Myocyte (in vitro differentiated cells): ENCODE data around the gene PDE4D. TPM values are rescaled to one million over a fixed set of nuclear protein-coding genes. Genes with fewer than 3 reads are reported as not detected.
A peak's percentile ranks its signal among the peaks of the same experiment; 100 is the strongest.
"Not testable (repeated sequence)": the region's sequence is repeated elsewhere in the genome, so short reads cannot be mapped to it uniquely, and the experiment has no call there.

ENCODE experiments used
- DNase-seq: peaks from one replicate; pipeline ENCODE4 v3.0.0-alpha.2; 2012; ENCODE audit warnings: low read depth
- total RNA-seq: library from RNA; depleted of rRNA; stranded (reverse); fragments of >200 nt; gene quantifications from 2 replicates; pipeline ENCODE4 v1.2.3, GENCODE V29; 2014

Gene PDE4D
- total RNA-seq, 1 donor from 2014 or later = 26.8 TPM

DNA sequence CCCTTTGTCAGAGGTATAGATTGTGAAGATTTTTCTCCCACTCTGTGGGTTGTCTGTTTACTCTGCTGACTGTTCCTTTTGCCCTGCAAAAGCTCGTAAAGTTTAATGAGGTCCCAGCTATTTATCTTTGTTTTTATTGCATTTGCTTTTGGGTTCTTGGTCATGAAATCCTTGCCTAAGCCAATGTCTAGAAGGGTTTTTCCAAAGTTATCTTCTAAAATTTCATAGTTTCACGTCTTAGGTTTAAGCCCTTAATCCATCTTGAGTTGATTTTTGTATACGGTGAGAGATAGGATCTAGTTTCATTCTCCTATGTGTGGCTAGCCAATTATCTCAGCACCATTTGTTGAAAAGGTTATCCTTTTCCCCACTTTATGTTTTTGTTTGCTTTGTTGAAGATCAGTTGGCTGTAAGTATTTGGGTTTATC lies 590.2 kb downstream of the PDE4D start:
- DNase-seq = not testable (repeated sequence)

DNA sequence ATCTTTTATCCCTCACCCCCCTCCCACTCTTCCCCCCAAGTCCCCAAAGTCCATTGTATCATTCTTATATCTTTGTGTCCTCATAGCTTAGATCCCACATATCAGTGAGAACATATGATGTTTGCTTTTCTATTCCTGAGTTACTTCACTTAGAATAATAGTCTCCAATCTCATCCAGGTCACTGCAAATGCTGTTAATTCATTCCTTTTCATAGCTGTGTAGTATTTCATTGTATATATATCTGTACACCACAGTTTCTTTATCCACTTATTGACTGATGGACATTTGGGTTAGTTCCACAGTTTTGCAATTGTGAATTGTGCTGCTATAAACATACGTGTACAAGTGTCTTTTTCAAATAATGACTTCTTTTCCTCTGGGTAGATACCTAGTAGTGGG lies 591.0 kb downstream of the PDE4D start:
- not testable (repeated sequence) for DNase-seq

DNA sequence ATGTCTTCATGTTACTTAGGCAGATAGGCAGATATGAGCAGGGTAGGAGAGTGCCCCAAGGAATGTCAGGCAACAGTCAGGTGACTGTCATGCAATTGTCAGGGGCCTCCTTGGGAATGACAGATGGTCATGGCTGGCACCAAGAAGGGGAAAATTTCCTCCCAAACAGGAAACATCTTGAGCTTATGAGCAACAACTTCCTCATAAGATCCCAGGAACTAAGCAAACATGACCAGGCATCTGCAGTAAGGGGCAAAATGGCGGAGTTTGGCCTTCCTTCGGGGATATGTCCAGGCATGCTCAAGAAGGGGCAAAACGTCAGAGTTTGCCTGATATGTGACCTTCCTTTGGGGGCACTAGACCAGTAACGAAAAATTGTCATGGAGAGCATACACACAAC lies 591.8 kb downstream of the PDE4D start:
- DNase-seq = peak; percentile 46

DNA sequence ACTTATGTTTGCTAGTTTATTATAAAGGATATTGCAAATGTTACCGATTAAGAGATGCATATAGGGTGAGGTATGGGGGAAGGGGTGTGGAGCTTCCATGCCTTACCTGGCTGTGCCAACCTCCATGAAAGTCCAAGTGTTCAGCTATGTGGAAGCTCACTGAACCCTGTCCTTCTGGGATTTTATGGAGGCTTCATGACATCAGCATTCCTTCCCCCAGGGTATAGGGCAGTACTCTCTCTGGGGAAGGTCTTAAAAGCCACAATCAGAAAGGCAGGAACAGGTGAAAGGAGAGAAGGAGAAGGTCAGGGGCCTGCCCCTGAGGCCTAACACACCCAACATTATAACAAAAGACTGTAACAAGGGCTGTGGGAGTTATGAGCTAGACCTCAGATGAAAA lies 592.6 kb downstream of the PDE4D start:
- DNase-seq = peak; percentile 82

DNA sequence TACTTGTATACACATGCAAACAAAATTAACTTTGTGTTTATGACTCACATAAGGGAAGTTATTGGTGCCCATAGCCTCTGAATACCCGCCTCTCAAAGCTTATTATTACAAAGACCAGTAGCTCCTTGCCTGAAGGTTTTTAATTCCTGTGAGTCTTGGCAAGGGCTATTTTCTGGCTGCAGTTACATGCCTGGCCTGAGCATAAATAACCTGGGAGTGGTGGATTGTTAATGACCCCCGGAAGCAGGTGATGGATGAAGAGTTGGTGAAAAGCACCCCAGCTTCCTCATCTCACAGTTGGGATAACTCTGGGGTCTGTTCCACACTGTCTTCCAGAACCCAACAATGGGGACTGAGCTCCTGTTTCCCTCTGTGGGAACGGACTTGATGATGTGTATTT lies 594.5 kb downstream of the PDE4D start:
- peak; percentile 48 for DNase-seq

DNA sequence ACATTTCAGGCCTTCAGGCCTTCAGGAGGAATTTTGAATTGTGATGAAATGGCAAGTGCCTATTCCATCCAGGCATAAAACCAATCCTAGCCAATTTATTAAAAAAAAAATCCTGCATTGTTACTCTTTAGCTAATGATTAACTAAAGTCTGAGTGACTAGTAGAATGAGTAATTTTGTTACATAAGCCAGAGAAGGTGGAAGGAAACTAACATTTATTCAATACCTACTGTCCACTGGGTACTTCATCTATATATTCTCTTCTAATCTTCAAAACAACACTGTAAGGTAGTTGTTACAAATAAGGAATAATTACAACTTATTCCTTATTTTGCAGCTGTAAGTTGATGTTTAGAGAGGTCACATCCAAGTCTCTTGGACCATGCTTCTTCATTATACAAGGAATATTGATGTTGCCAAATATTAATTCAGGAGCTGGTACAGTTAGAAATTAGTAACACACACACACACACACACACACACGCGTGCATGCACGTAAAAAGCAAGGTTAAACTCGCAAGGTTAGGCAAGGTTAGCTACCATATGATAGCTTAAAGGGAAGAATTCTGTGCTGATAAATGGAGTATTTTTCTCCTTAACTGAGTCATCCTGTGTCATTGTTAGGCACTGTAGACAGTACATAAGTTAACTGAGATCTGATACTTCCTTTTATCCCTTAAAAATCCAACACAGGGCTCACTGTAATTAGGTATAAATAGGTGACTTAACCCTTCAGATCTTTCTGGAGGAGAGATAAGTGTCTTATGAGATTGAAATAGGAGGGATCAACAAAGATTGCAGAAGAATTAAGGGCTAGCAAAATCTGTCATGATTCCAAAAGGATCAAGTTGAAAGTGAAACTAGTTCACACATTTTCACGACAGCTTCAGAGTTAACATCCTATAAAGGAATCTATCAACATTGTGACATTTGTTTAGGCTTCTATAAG lies 596.9 kb downstream of the PDE4D start:
- DNase-seq = peak; percentile 55

DNA sequence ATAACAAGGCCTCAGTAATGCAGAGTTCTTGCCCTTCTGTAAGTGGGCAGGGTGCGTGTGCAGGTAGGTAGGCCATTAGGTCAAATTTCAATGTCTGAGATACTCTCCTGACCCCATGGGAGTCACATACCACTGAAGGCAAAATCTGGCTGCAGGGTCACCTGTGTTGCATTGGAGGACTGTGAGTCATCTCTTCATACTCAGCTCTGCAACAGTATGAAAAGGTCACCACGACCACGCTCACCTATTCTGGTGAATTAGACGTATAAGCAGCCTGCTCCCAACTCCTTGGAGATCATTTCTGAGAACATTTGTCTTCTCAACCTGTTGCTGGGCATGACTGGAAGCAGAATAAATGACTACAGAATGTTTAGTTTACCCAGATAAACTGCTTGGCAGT lies 599.8 kb downstream of the PDE4D start:
- DNase-seq = no peak

DNA sequence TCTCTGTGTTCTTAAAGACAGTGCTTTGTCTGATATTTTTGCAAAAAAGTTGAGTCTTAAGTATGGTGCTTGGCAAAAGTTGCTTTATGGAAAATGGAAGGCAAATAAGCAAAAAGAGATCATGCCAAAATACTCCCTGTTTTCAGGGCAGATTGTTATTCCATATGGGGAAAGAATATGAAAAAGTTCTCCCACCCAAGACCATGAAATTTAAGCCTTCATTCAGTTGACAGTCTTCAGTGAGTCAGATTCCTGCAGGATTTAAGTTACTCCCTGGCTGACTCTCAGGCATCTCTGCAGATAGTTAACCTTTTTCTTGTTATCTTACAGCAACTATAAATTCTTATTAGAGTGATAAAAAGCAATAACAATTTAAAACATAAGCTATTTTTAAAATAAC lies 601.6 kb downstream of the PDE4D start:
- DNase-seq = no peak

DNA sequence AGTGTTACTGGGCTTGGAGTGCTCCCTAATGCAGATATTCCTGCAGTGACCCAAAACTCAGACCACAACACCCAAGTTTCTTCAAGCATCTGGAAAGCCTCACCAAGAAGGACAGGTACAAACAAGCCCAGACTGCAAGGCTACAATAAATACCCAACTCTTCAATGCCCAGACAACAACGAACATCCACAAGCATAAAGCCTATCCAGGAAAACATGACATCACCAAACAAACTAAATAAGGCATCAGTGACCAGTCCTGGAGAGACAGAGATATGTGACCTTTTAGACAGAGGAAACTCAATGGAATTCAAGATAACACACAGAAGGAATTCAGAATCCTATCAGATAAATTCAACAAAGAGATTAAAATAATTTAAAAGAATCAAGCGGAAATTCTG lies 605.6 kb downstream of the PDE4D start:
- no peak for DNase-seq

DNA sequence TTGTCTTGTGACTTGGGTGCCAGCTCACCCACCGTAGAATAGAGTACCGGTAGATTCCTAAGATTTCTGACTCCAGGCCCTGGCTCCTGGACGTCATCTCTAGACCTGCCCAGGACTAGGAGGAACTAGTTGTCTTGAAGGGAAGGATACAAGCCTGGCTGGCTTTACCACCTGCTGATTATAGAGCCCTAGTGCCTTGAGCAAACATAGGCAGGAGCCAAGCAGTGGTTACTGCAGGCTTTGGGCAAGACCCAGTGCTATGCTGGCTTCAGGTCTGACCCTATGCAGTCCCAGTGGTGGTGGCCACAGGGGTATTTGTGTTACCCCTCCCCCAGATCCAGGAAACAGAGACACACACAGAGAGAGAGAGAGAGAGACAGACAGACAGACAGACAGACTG lies 606.2 kb downstream of the PDE4D start:
- no peak for DNase-seq

DNA sequence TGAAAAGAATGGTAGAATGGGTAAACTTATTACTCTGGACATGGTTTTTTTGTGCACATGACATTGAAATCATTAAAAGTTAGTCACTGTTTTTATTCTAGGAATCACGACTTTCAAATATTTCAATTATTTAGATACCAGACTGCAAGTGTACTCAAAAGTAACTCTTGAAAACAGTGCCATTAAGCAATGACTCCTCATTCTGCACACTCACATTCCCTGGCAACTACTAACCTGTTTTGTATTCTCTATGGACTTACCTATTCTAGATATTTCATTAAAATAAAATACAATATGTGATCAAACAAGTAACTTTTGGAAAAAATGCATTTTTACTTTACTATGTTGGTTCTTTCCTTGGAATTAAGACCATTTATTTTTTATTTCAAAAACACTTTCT lies 607.0 kb downstream of the PDE4D start:
- DNase-seq = no peak

DNA sequence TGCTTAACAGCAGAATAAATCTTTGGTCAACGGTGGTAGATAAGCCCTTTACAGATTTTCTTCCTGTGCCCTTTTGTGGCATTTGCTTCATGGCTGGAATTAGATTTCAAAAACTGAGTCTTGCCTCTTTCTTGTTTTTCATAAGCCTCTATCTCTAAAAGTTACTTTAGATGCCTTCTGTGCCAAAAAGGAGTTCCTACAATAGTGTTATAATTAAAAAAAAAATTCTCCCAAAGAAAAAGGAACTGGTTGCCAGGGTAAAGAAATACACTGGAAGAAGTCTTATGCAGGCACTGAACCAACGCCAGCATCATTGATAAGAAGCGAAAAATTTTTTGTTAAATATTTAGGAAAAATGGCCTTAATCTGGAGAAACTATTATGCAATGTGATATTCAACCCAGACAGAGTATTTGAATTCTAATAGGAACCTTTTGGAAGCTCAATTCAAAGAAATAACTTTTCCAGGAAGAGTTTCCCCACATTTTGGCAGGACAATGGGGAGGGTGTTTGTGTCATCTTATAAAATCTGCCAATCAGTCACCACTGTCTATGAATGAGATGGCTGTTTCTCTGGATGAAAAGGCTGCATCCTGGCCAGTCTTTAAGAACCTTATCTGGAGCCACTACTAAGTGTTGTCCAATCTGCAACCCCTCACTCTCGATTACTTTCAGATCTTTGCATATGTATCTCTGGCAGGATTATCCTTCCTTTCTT lies 608.1 kb downstream of the PDE4D start:
- no peak for DNase-seq

DNA sequence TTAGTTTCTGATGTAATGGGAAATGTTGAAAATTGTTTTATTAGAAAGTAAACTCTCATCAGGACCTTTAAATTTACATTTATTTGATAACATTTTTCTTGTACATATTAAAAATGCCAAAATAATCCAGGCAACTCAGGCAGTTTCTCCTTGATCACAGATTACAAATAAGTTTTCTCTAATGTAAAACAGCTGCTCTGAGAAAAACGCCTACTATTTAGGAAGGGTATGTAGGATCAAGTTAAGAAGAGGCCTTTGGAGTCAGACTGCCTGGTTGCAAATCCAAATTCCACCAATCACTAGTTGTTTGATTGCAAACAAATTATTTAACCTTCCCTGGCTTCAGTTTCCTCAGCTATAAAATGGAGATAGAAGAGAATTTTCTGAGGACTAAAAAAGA lies 610.8 kb downstream of the PDE4D start:
- DNase-seq = no peak

DNA sequence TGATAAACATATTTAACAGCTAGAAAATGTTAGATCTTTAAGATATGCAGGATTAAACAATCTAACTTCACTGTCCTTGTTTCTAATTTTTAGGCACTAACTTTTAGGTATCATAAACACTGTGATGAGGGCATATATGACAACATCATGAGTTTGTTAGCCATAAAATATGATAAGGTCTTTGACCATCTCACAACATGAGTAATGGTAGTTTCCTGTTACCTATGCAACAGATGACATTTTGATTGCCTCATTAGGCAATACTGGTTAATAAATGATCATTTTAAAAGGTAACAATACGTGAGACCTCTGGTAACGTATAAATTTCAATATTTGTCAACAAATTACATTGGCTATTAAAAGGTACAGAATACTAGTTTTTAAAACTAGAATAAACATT lies 613.5 kb downstream of the PDE4D start:
- no peak for DNase-seq

DNA sequence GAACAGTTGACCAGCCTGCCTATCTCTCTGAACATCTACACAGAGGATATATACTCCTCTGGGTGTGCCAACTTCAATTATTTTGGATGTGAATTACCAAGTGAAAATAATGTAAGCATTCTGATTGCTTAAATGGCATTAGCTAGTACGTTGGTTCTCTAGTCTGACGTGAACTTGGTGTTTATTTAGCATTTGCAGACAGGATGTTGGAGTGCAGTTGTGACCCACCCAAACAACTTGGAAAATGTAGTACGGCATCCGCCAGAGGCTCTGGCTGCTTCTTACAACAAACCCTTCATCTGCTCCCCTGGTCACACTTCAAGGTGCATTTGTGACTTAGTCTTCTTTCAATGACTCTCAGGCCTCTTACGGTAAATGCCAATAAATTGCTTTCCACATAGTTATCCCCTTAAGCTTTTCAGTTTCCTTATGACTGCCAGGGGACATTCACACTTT lies 616.6 kb downstream of the PDE4D start:
- no peak for DNase-seq

DNA sequence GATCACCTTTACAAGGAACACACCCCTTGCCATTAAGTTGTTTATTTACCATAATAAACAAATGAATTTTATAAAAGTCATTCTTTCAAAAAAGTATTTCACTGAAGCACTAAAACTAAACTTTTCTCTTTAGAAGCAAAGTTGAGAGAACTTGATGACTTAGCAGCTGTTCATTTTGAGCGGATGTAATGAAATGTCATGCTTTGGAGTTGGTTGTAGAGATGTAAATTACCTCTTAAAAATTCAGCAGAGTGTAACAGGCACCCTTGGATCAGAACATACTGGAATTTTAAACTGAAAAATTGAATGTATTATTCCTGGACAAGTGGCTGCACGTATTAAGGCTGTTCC lies 617.2 kb downstream of the PDE4D start:
- DNase-seq = no peak

DNA sequence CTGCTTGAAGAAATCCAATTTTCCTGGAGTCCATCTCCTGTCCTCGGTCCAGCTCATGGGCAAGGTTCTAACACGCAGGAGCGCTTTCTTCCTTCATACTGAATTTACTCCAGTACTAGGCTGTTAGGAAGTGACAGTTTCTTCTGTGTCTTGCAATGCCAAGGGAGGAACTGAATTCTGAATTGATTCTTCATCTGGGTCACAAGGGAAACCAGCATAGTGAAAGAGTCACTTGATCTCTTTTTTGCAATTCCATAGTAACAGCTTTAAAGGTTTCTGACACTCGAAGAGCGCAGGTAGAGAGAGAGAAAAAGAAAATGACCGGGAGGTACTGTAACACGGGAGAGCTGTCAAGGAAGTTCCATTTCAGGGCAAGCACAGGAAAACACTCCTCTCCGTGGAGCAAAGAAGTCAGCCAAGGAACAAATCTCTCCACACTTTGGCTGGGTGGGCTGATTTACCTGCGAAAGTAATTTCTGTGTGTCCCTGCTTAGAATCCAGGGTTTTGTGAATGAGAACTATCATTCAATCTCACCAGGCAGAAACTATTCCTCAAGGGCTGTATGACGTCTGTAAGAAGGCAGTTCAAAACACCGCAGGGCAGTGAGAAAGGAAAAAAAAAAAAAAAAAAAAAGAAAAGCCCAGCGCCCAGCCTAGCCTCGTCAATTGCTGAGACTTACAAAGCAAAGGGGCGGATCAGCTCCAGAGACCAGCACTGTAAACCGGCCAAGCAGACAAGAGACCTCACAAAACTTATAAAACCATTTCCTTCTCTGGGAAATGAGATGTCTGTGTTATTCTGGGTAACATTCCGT lies 617.8 kb downstream of the PDE4D start:
- DNase-seq = peak; percentile 40

DNA sequence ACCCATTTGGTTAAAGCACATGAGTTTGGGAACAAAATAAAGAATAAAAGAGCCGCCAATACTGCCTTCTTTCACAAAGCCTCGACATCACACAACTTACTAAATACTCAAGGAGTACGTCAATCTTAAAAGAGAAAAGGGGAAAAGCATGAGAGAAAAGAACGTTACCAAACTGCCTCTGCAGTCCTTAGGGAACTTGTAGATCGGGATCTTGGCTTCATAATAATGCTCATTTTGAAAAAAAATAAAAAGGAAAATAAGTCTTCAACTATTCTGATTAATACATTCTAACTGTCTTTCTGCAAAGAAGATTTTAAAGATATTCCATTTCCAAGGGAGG lies 618.4 kb downstream of the PDE4D start:
- DNase-seq = no peak

DNA sequence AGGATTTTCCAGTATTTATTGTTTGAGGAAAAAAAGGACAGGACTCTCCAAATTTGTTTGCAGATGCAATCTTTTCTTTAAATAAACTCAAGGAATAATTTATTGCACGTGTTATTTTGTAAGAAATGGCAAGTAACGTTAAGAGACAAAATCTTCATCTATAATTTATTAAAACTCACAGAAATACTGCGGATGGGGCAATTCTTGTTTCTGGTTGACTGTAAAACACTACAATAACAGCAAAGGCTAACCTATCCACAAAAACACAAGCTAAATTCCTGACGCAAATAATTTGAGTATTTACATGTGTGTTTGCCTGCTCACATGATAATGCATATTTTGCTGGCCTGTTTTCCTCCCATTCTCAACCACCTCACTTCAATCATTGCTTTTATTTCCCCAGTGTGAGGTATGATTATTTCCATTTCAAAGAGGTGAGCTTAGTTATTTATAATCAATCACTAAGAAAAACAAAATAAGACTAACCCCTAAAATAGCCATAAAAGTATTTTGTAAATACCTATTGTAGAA lies 619.4 kb downstream of the PDE4D start:
- no peak for DNase-seq

DNA sequence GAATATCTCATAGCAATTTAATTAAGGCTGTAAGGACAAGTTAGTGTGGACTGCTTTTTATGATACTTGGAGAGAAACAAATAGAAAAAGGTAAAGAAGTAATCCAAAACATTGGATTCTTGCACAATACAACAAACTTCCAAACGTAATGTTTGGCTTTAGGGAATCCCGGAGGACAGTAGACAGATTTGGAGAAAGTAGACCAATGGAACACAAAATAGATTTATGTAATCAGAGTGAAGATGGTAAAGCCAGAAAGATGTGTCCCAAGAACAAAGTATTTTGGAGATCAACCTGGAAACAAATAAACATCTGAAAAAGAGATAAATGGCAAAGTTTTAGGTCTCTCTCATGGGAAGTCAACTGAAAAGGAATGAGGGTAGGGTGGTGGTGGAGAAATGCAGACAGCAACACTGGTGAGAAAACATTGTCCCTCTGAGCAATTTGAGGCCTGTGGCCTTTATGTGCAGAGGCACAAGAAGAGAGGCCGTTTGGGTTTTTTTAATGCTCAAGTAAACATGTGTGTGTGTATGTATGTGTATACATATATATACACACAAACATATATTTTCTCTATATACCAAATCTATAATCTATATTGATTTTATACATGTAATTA lies 620.6 kb downstream of the PDE4D start:
- DNase-seq = no peak
